GM18519 (cell line): ENCODE results near the gene EIF4G2.

Experiments used
- ATAC-seq: cut with Tn5 transposase; IDR thresholded peaks from one replicate; pipeline ENCODE4 v1.9.1; 2021; ENCODE audit warnings: mild to moderate bottlenecking, moderate library complexity; ENCODE audit not compliant: unreplicated experiment, low FRiP score

The EIF4G2 gene

GRCh38 chr11:10809373-10810160 lies 841 bp upstream of the EIF4G2 start:
- ATAC-seq, result no peak

GRCh38 chr11:10808235-10808552 lies 532 bp downstream of the EIF4G2 start:
- peak; percentile 17 for ATAC-seq

GRCh38 chr11:10807493-10808234 lies 1.1 kb downstream of the EIF4G2 start:
- no peak for ATAC-seq

GRCh38 chr11:10806206-10806605 lies 2.5 kb downstream of the EIF4G2 start:
- no peak for ATAC-seq

- ATAC-seq, result no peak
Observed at GRCh38 chr11:10805741-10806140, 3.0 kb downstream of the EIF4G2 start.

- no peak for ATAC-seq
Observed at GRCh38 chr11:10803676-10804075, 5.0 kb downstream of the EIF4G2 start.

- ATAC-seq, result no peak
Observed at GRCh38 chr11:10800292-10800691, 8.4 kb downstream of the EIF4G2 start.

- no peak for ATAC-seq
Observed at GRCh38 chr11:10798330-10798928, 10.3 kb downstream of the EIF4G2 start.

GRCh38 chr11:10797531-10797930 lies 11.2 kb downstream of the EIF4G2 start:
- ATAC-seq, result no peak

GRCh38 chr11:10797001-10797400 lies 11.7 kb downstream of the EIF4G2 start:
- no peak for ATAC-seq

GRCh38 chr11:10796191-10796590 lies 12.5 kb downstream of the EIF4G2 start:
- ATAC-seq, result no peak

- ATAC-seq, result no peak
Observed at GRCh38 chr11:10793470-10794255, 15.1 kb downstream of the EIF4G2 start.

- peak; percentile 72 for ATAC-seq
Observed at GRCh38 chr11:10792385-10793068, 16.2 kb downstream of the EIF4G2 start.

GRCh38 chr11:10786451-10786850 lies 22.3 kb downstream of the EIF4G2 start:
- no peak for ATAC-seq

- ATAC-seq, result no peak
Observed at GRCh38 chr11:10785146-10785474, 23.6 kb downstream of the EIF4G2 start.

- no peak for ATAC-seq
Observed at GRCh38 chr11:10784232-10785145, 24.2 kb downstream of the EIF4G2 start.

GRCh38 chr11:10780040-10780439 lies 28.7 kb downstream of the EIF4G2 start:
- ATAC-seq, result no peak

- ATAC-seq, result no peak
Observed at GRCh38 chr11:10779086-10779485, 29.6 kb downstream of the EIF4G2 start.

- no peak for ATAC-seq
Observed at GRCh38 chr11:10778217-10778970, 30.3 kb downstream of the EIF4G2 start.
